ENCODE results near the gene TRAF2.
A peak's percentile ranks its signal among the peaks of the same experiment; 100 is the strongest.

Gene TRAF2

GRCh38 chr9:136846376-136847087 is 39.8 kb upstream of the TRAF2 start:
- no peak for TF ChIP-seq CTCF (IDR thresholded peaks at IDR 0.05)
- TF ChIP-seq ZFX (IDR thresholded peaks at IDR 0.05; ENCODE audit: borderline replicate concordance) = no peak
- peak overlapping the region; percentile 99 for H3K27ac ChIP-seq

GRCh38 chr9:136847088-136847825 is 39.1 kb upstream of the TRAF2 start:
- H3K27ac ChIP-seq = peak overlapping the region; percentile 99
- TF ChIP-seq ZFX (IDR thresholded peaks at IDR 0.05; ENCODE audit: borderline replicate concordance) = no peak

GRCh38 chr9:136847826-136848392 is 38.4 kb upstream of the TRAF2 start:
- TF ChIP-seq ZFX (IDR thresholded peaks at IDR 0.05; ENCODE audit: borderline replicate concordance) (no peak), CTCF (IDR thresholded peaks at IDR 0.05) (no peak)
- H3K27ac ChIP-seq = peak overlapping the region; percentile 99

GRCh38 chr9:136848393-136849037 is 37.8 kb upstream of the TRAF2 start:
- peak overlapping the region; percentile 99 for H3K27ac ChIP-seq
- TF ChIP-seq ZFX (IDR thresholded peaks at IDR 0.05; ENCODE audit: borderline replicate concordance) (no peak), CTCF (IDR thresholded peaks at IDR 0.05) (no peak)

- H3K27ac ChIP-seq = peak within 1 kb of the TSS; percentile 99
- no peak for TF ChIP-seq ZFX (IDR thresholded peaks at IDR 0.05; ENCODE audit: borderline replicate concordance)
- TF ChIP-seq CTCF (IDR thresholded peaks at IDR 0.05) = no peak
Observed at GRCh38 chr9:136849038-136849959, 37.0 kb upstream of the TRAF2 start, which contains the start of gene PHPT1. Gene PHPT1, plus strand, starts transcription at chr9:136849409. Its CDS starts 22 bp downstream, at chr9:136849431.

GRCh38 chr9:136849960-136850865 is 36.1 kb upstream of the TRAF2 start:
- TF ChIP-seq CTCF (IDR thresholded peaks at IDR 0.05) (no peak), ZFX (IDR thresholded peaks at IDR 0.05; ENCODE audit: borderline replicate concordance) (no peak)
- H3K27ac ChIP-seq = peak overlapping the region; percentile 99
